ENCODE results near the gene ELN. TPM values are rescaled to one million over a fixed set of nuclear protein-coding genes. Genes with fewer than 3 reads are reported as not detected.

The ELN gene
- polyA plus RNA-seq, 1 donor (not counting 4 experiments of a cell fraction or from before 2014, with no cell fraction given), result not detected

- dilution Hi-C loops (cut with MboI; ENCODE audit: extremely low pct_ligation_motif_present, low sequenced_read_pairs), result no loop called here
- Histone ChIP-seq H2AFZ (ENCODE audit: control insufficient read depth, low read length) (no peak overlapping the region), H3K9ac (ENCODE audit: control insufficient read depth, extremely low read depth, insufficient read depth, low read length) (no peak overlapping the region), H3K79me2 (ENCODE audit: control insufficient read depth, insufficient read depth, low read length) (no peaks in the 10 kb centered on the region), H4K20me1 (ENCODE audit: control insufficient read depth, extremely low read depth, insufficient read depth, low read length) (no peaks in the 10 kb centered on the region), H3K9me3 (ENCODE audit: control insufficient read depth, low read depth, low read length) (no peaks in the 10 kb centered on the region), H3K9me1 (ENCODE audit: control insufficient read depth, extremely low read depth, insufficient read depth, low read length) (no peaks in the 10 kb centered on the region), H3K27ac (ENCODE audit: control insufficient read depth, insufficient read depth, low read length) (no peak overlapping the region), H3K4me2 (ENCODE audit: control insufficient read depth, extremely low read depth, insufficient read depth, low read depth, low read length) (no peak overlapping the region), H3K4me1 (ENCODE audit: control insufficient read depth, extremely low read depth, insufficient read depth, low read length) (peaks cover 11% of the 10 kb centered on the region), H3K4me3 (ENCODE audit: control insufficient read depth in 2 of 3, extremely low read depth in 1 of 3, insufficient read depth in 2 of 3, low read depth in 1 of 3, low read length in 3 of 3) (no peak overlapping the region), H3K27me3 (ENCODE audit: control insufficient read depth, extremely low read depth, insufficient read depth, low read length) (peaks cover 10% of the 10 kb centered on the region), H3K36me3 (ENCODE audit: control insufficient read depth in 2 of 2, extremely low read depth in 1 of 2, insufficient read depth in 2 of 2, low read length in 2 of 2) (no peaks in the 10 kb centered on the region)
- FAIRE-seq (no peak), DNase-seq (ENCODE audit: low read depth, low spot score) (no peak)
- TF ChIP-seq CTCF (optimal IDR thresholded peaks at IDR 0.05 in 1 of 3, IDR thresholded peaks at IDR 0.05 in 1 of 3, conservative IDR thresholded peaks at IDR 0.05 in 1 of 3; ENCODE audit: extremely low read depth in 1 of 3, insufficient read depth in 2 of 3, low read length in 3 of 3) (no peak), EZH2 (IDR thresholded peaks at IDR 0.05; ENCODE audit: low read length) (no peak)
Observed at GRCh38 chr7:74017125-74017524, 10.8 kb upstream of the ELN start.

- no peak overlapping the region for H3K4me2 ChIP-seq (ENCODE audit: control insufficient read depth, extremely low read depth, insufficient read depth, low read depth, low read length)
- no peak for TF ChIP-seq EZH2 (IDR thresholded peaks at IDR 0.05; ENCODE audit: low read length)
- no peak for TF ChIP-seq CTCF (optimal IDR thresholded peaks at IDR 0.05 in 1 of 3, IDR thresholded peaks at IDR 0.05 in 1 of 3, conservative IDR thresholded peaks at IDR 0.05 in 1 of 3; ENCODE audit: extremely low read depth in 1 of 3, insufficient read depth in 2 of 3, low read length in 3 of 3)
- H3K9me3 ChIP-seq (ENCODE audit: control insufficient read depth, low read depth, low read length), result no peaks in the 10 kb centered on the region
- H3K4me1 ChIP-seq (ENCODE audit: control insufficient read depth, extremely low read depth, insufficient read depth, low read length), result peaks cover 9% of the 10 kb centered on the region
- DNase-seq (ENCODE audit: low read depth, low spot score), result no peak
- H2AFZ ChIP-seq (ENCODE audit: control insufficient read depth, low read length), result no peak overlapping the region
- no peaks in the 10 kb centered on the region for H3K9me1 ChIP-seq (ENCODE audit: control insufficient read depth, extremely low read depth, insufficient read depth, low read length)
- no peak for FAIRE-seq
- dilution Hi-C loops (cut with MboI; ENCODE audit: extremely low pct_ligation_motif_present, low sequenced_read_pairs), result no loop called here
- no peak overlapping the region for H3K27ac ChIP-seq (ENCODE audit: control insufficient read depth, insufficient read depth, low read length)
- no peak overlapping the region for H3K9ac ChIP-seq (ENCODE audit: control insufficient read depth, extremely low read depth, insufficient read depth, low read length)
- H3K79me2 ChIP-seq (ENCODE audit: control insufficient read depth, insufficient read depth, low read length), result no peaks in the 10 kb centered on the region
- no peak overlapping the region for H3K4me3 ChIP-seq (ENCODE audit: control insufficient read depth in 2 of 3, extremely low read depth in 1 of 3, insufficient read depth in 2 of 3, low read depth in 1 of 3, low read length in 3 of 3)
- H3K36me3 ChIP-seq (ENCODE audit: control insufficient read depth in 2 of 2, extremely low read depth in 1 of 2, insufficient read depth in 2 of 2, low read length in 2 of 2), result no peaks in the 10 kb centered on the region
- peaks cover 22% of the 10 kb centered on the region for H3K27me3 ChIP-seq (ENCODE audit: control insufficient read depth, extremely low read depth, insufficient read depth, low read length)
- H4K20me1 ChIP-seq (ENCODE audit: control insufficient read depth, extremely low read depth, insufficient read depth, low read length), result no peaks in the 10 kb centered on the region
Observed at GRCh38 chr7:74018246-74018895, 9.6 kb upstream of the ELN start.
